ENCODE results near the gene VWA2.

DNA sequence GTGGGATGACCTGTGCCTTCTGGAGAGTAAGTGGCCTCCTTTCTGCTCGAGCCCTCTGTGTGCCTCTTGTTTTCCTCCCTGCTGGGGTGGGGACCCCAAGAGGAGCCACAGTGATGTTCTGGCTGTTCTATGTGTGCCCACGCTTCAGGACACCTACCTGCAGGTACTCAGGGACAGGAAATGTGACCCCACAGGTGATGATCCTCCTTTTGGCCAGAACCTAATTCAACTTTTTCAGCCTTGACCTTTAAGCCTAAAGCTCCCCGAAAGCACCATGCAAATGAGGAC lies 70.3 kb downstream of the VWA2 start:
- TF ChIP-seq, protein P1, sequence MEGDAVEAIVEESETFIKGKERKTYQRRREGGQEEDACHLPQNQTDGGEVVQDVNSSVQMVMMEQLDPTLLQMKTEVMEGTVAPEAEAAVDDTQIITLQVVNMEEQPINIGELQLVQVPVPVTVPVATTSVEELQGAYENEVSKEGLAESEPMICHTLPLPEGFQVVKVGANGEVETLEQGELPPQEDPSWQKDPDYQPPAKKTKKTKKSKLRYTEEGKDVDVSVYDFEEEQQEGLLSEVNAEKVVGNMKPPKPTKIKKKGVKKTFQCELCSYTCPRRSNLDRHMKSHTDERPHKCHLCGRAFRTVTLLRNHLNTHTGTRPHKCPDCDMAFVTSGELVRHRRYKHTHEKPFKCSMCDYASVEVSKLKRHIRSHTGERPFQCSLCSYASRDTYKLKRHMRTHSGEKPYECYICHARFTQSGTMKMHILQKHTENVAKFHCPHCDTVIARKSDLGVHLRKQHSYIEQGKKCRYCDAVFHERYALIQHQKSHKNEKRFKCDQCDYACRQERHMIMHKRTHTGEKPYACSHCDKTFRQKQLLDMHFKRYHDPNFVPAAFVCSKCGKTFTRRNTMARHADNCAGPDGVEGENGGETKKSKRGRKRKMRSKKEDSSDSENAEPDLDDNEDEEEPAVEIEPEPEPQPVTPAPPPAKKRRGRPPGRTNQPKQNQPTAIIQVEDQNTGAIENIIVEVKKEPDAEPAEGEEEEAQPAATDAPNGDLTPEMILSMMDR (IDR thresholded peaks at IDR 0.05): no peak
- TF ChIP-seq ZFX (IDR thresholded peaks at IDR 0.05; ENCODE audit: borderline replicate concordance): no peak
